Mesodermal cell (in vitro differentiated cells): ENCODE results near the gene MTPN.

Experiments used
- H3K27ac ChIP-seq: 2 replicates; pipeline ENCODE4 v1.7.0; 2013; ENCODE audit warnings: mild to moderate bottlenecking, low read depth, low read length, moderate library complexity; ENCODE audit not compliant: severe bottlenecking
- H3K36me3 ChIP-seq: 2 replicates; pipeline ENCODE4 v1.7.1; 2013; ENCODE audit warnings: mild to moderate bottlenecking, low read length, moderate library complexity; ENCODE audit not compliant: control insufficient read depth, insufficient read depth
- H3K4me1 ChIP-seq: one replicate; pipeline ENCODE4 v1.7.1; 2013; ENCODE audit warnings: mild to moderate bottlenecking, low read length; ENCODE audit not compliant: insufficient read depth, control insufficient read depth, poor library complexity, severe bottlenecking
- H3K4me3 ChIP-seq: 2 replicates; pipeline ENCODE4 v1.7.0; 2013; ENCODE audit warnings: low read length, control low read depth, mild to moderate bottlenecking; ENCODE audit not compliant: insufficient read depth, poor library complexity, severe bottlenecking; ENCODE audit errors: extremely low read depth
- H3K9me3 ChIP-seq: 2 replicates; pipeline ENCODE4 v1.7.1; 2013; ENCODE audit warnings: mild to moderate bottlenecking, low read length, moderate library complexity; ENCODE audit not compliant: control insufficient read depth
- WGBS, 2 experiments: methylation state at CpG; one replicate each; pipeline ENCODE4 v1.1.5; 2013; ENCODE audit warnings: missing lambda C conversion rate in 2 of 2; ENCODE audit not compliant: insufficient coverage in 2 of 2; 5-methylcytosine and 5-hydroxymethylcytosine counted together

MTPN gene

GRCh38 chr7:135905858-135906257, 71.3 kb downstream of the MTPN start:
- H3K4me3 ChIP-seq, result no peak overlapping the region
- 66 to 100% methylated on average over 1 to 2 of the region's 4 CpGs for WGBS, 2 experiments
- H3K9me3 ChIP-seq, result no peaks in the 10 kb centered on the region
- H3K27ac ChIP-seq, result no peak overlapping the region
- H3K36me3 ChIP-seq, result no peaks in the 10 kb centered on the region
- no peaks in the 10 kb centered on the region for H3K4me1 ChIP-seq

- 92 to 96% methylated on average over 4 of the region's 4 CpGs for WGBS, 2 experiments
- Histone ChIP-seq H3K36me3 (no peaks in the 10 kb centered on the region), H3K9me3 (no peaks in the 10 kb centered on the region), H3K4me3 (no peak overlapping the region), H3K4me1 (no peaks in the 10 kb centered on the region), H3K27ac (no peak overlapping the region)
Measured at GRCh38 chr7:135905355-135905754, 71.8 kb downstream of the MTPN start.

- peaks cover 5% of the 10 kb centered on the region for H3K4me1 ChIP-seq
- no peaks in the 10 kb centered on the region for H3K9me3 ChIP-seq
- no peak overlapping the region for H3K4me3 ChIP-seq
- no peak overlapping the region for H3K27ac ChIP-seq
- no peaks in the 10 kb centered on the region for H3K36me3 ChIP-seq
- 86 to 92% methylated on average over 3 of the region's 3 CpGs for WGBS, 2 experiments
Measured at GRCh38 chr7:135904282-135904681, 72.9 kb downstream of the MTPN start.

- Histone ChIP-seq H3K4me1 (peaks cover 5% of the 10 kb centered on the region), H3K4me3 (no peak overlapping the region), H3K36me3 (no peaks in the 10 kb centered on the region), H3K9me3 (no peaks in the 10 kb centered on the region), H3K27ac (no peak overlapping the region)
- 84 to 89% methylated on average over 4 to 5 of the region's 6 CpGs for WGBS, 2 experiments
Measured at GRCh38 chr7:135901585-135902540, 75.3 kb downstream of the MTPN start.

- Histone ChIP-seq H3K4me3 (no peak overlapping the region), H3K9me3 (no peaks in the 10 kb centered on the region), H3K27ac (no peak overlapping the region), H3K4me1 (peaks cover 5% of the 10 kb centered on the region), H3K36me3 (no peaks in the 10 kb centered on the region)
- 95% methylated on average over 3 to 5 of the region's 5 CpGs for WGBS, 2 experiments
Measured at GRCh38 chr7:135900065-135900546, 77.1 kb downstream of the MTPN start.

- 80 to 100% methylated on average over 1 of the region's 6 CpGs for WGBS, 2 experiments
- peaks cover 5% of the 10 kb centered on the region for H3K4me1 ChIP-seq
Measured at GRCh38 chr7:135899458-135900064, 77.6 kb downstream of the MTPN start.

GRCh38 chr7:135898226-135898625, 78.9 kb downstream of the MTPN start:
- H3K9me3 ChIP-seq, result no peaks in the 10 kb centered on the region
- no peak overlapping the region for H3K4me3 ChIP-seq
- no peaks in the 10 kb centered on the region for H3K36me3 ChIP-seq
- no peak overlapping the region for H3K27ac ChIP-seq
- H3K4me1 ChIP-seq, result peaks cover 5% of the 10 kb centered on the region
- WGBS, 2 experiments, result 100% methylated on average over 1 of the region's 3 CpGs; no CpG with 5 or more reads in 1 of the 2 experiments

More at GRCh38 chr7:135899458-135900064, 77.6 kb downstream of the MTPN start:
- H3K9me3 ChIP-seq, result no peaks in the 10 kb centered on the region
- H3K27ac ChIP-seq, result no peak overlapping the region
- H3K36me3 ChIP-seq, result no peaks in the 10 kb centered on the region
- H3K4me3 ChIP-seq, result no peak overlapping the region

GRCh38 chr7:135894816-135895215, 82.3 kb downstream of the MTPN start:
- H3K36me3 ChIP-seq, result no peaks in the 10 kb centered on the region
- peaks cover 3% of the 10 kb centered on the region for H3K4me1 ChIP-seq
- 92 to 95% methylated on average over 1 to 3 of the region's 3 CpGs for WGBS, 2 experiments
- H3K4me3 ChIP-seq, result no peak overlapping the region
- no peak overlapping the region for H3K27ac ChIP-seq
- no peaks in the 10 kb centered on the region for H3K9me3 ChIP-seq

- WGBS, 2 experiments, result 82 to 96% methylated on average over 3 to 4 of the region's 6 CpGs
- Histone ChIP-seq H3K9me3 (peaks cover 5% of the 10 kb centered on the region), H3K4me1 (no peaks in the 10 kb centered on the region), H3K36me3 (no peaks in the 10 kb centered on the region), H3K4me3 (no peak overlapping the region), H3K27ac (no peak overlapping the region)
Measured at GRCh38 chr7:135889823-135890222, 87.3 kb downstream of the MTPN start.

GRCh38 chr7:135888740-135889139, 88.4 kb downstream of the MTPN start:
- no peaks in the 10 kb centered on the region for H3K4me1 ChIP-seq
- H3K4me3 ChIP-seq, result no peak overlapping the region
- H3K27ac ChIP-seq, result no peak overlapping the region
- WGBS, 2 experiments, result 88 to 100% methylated on average over 2 to 4 of the region's 5 CpGs
- H3K36me3 ChIP-seq, result no peaks in the 10 kb centered on the region
- peaks cover 5% of the 10 kb centered on the region for H3K9me3 ChIP-seq
